ENCODE results near the gene IGSF9.
"Not testable (repeated sequence)": the region's sequence is repeated elsewhere in the genome, so short reads cannot be mapped to it uniquely, and the experiment has no call there.

Gene IGSF9

GRCh38 chr1:159914252-159915018 is 31.0 kb downstream of the IGSF9 start:
- peak overlapping the region; percentile 34 for H3K27ac ChIP-seq
- no peak for TF ChIP-seq CTCF (conservative IDR thresholded peaks at IDR 0.05; ENCODE audit: low read depth)
- CTCF ChIA-PET: interaction anchor here (0.6 to 0.8 kb wide), 2 partner anchors 11 to 28 kb away, joined by 3 to 5 read pairs; no protein-coding TSS in a partner anchor
- DNase-seq (ENCODE audit: low spot score): no peak
- POLR2A ChIA-PET (ENCODE audit: low non-redundant PET): interaction anchor here (0.6 kb wide), 1 partner anchor 10 kb away, joined by 3 read pairs; no protein-coding TSS in a partner anchor

- ChIA-PET CTCF (no interaction called here), POLR2A (ENCODE audit: low non-redundant PET) (no interaction called here)
- no peak for TF ChIP-seq CTCF (conservative IDR thresholded peaks at IDR 0.05; ENCODE audit: low read depth)
- no peak for DNase-seq (ENCODE audit: low spot score)
- H3K27ac ChIP-seq: peak overlapping the region; percentile 34
These were observed 31.8 kb downstream of the IGSF9 start for GRCh38 chr1:159913451-159914192.

GRCh38 chr1:159911326-159912070 is 33.9 kb downstream of the IGSF9 start:
- no peak for TF ChIP-seq CTCF (conservative IDR thresholded peaks at IDR 0.05; ENCODE audit: low read depth)
- H3K27ac ChIP-seq: peak overlapping the region; percentile 61
- ChIA-PET CTCF (no interaction called here), POLR2A (ENCODE audit: low non-redundant PET) (no interaction called here)
- DNase-seq (ENCODE audit: low spot score): no peak

- ChIA-PET POLR2A (ENCODE audit: low non-redundant PET) (interaction anchor here (0.6 kb wide), 1 partner anchor 32 kb away, joined by 3 read pairs; no protein-coding TSS in a partner anchor), CTCF (interaction anchor here (1.0 kb wide), 1 partner anchor 17 kb away, joined by 3 read pairs; the partner anchor contains the start of gene TAGLN2)
- no peak for TF ChIP-seq CTCF (conservative IDR thresholded peaks at IDR 0.05; ENCODE audit: low read depth)
- no peak for DNase-seq (ENCODE audit: low spot score)
- no peak overlapping the region for H3K27ac ChIP-seq
These were observed 37.1 kb downstream of the IGSF9 start for GRCh38 chr1:159908031-159908940.

GRCh38 chr1:159906960-159907359 is 38.5 kb downstream of the IGSF9 start:
- ChIA-PET POLR2A (ENCODE audit: low non-redundant PET) (no interaction called here), CTCF (no interaction called here)
- DNase-seq (ENCODE audit: low spot score): no peak
- no peak overlapping the region for H3K27ac ChIP-seq
- no peak for TF ChIP-seq CTCF (conservative IDR thresholded peaks at IDR 0.05; ENCODE audit: low read depth)

GRCh38 chr1:159904036-159904435 is 41.4 kb downstream of the IGSF9 start:
- POLR2A ChIA-PET (ENCODE audit: low non-redundant PET); H3K27ac ChIP-seq; DNase-seq (ENCODE audit: low spot score); CTCF ChIA-PET: not testable (repeated sequence)

Data from RWPE1 (cell line).